Stomach (tissue), 9 donors: ENCODE data around the gene ABI3BP. TPM values are rescaled to one million over a fixed set of nuclear protein-coding genes. Genes with fewer than 3 reads are reported as not detected.

Source experiments
- DNase-seq, 2 donors: peaks; one replicate each; pipeline versions ENCODE4 v3.0.0 to v3.0.0-alpha.2; 2013 to 2019
- H3K27ac ChIP-seq, 5 donors: fragments of 200-600 bp in 4 of 5; sonication (generic) in 4 of 5; one replicate each; pipeline ENCODE4 v1.5.1; 2013 to 2019; ENCODE audit warnings: mild to moderate bottlenecking in 1 of 5, moderate library complexity in 1 of 5
- H3K27me3 ChIP-seq, 3 donors: fragments of 200-600 bp; sonication (generic); one replicate each; pipeline ENCODE4 v1.5.1; 2017 to 2019; ENCODE audit warnings: mixed run types in 1 of 3
- H3K36me3 ChIP-seq, 4 donors: fragments of 200-600 bp; sonication (generic); 1 replicate in 3 of 4; 2 replicates in 1 of 4; pipeline ENCODE4 v1.5.1; 2016 to 2019
- H3K4me1 ChIP-seq, 4 donors: fragments of 200-600 bp; sonication (generic); one replicate each; pipeline ENCODE4 v1.5.1; 2016 to 2019
- H3K4me3 ChIP-seq, 4 donors: fragments of 200-600 bp; sonication (generic) in 3 of 4; one replicate each; pipeline ENCODE4 v1.5.1; 2016 to 2019; ENCODE audit warnings: mild to moderate bottlenecking in 1 of 4
- H3K9me3 ChIP-seq, 4 donors: fragments of 200-600 bp; sonication (generic); one replicate each; pipeline ENCODE4 v1.5.1; 2016 to 2019
- EP300 ChIP-seq: sonication (generic); formaldehyde crosslinking; IDR thresholded peaks from one replicate; pipeline ENCODE4 v1.6.1; 2017; ENCODE audit warnings: antibody characterized with exemption
- POLR2A ChIP-seq, 4 donors: fragments of 450-650 bp; IDR thresholded peaks; one replicate each; pipeline ENCODE4 v1.6.1; 2016; ENCODE audit warnings: antibody characterized with exemption in 4 of 4, control low read depth in 2 of 4, mild to moderate bottlenecking in 1 of 4, moderate library complexity in 1 of 4
- POLR2AphosphoS5 ChIP-seq, 3 donors: sonication (generic); formaldehyde crosslinking; IDR thresholded peaks; one replicate each; pipeline ENCODE4 v1.6.1; 2016; ENCODE audit warnings: antibody characterized with exemption in 3 of 3
- WGBS, 5 donors: extraction: QIAGEN DNeasy Blood & Tissue Kit in 3 of 5; methylation state at CpG; one replicate each; pipeline versions ENCODE4 v1.1.5 to v1.1.7; 2013 to 2018; 5-methylcytosine and 5-hydroxymethylcytosine counted together
- intact Hi-C: fragments of 100-400 bp; cut with DNase I; formaldehyde crosslinking; loops from one replicate; pipeline ENCODE4 v1.15.1; 2023; ENCODE audit warnings: low total_unique reads
- polyA plus RNA-seq, 3 donors: library from polyadenylated mRNA; stranded (reverse); fragments of 200-250 nt; gene quantifications; one replicate each; pipeline ENCODE4 v1.2.3, GENCODE V29; 2013
- total RNA-seq, 5 donors: library from RNA; depleted of rRNA; stranded (reverse); fragments of >200 nt; gene quantifications; one replicate each; pipeline versions ENCODE4 v1.1.0 to v1.2.3, GENCODE V29; 2014 to 2016
- TF ChIP-seq, protein P1 (sequence below), 7 experiments: fragments of 450-650 bp in 4 of 7; fragments of 200-600 bp in 3 of 7; sonication (generic) in 3 of 7; IDR thresholded peaks; one replicate each; pipeline ENCODE4 v1.5.1; 2016 to 2019; ENCODE audit warnings: antibody characterized with exemption in 7 of 7, control low read depth in 2 of 7, mild to moderate bottlenecking in 1 of 7
- donor health status: healthy with polysubstance abuse.
- donor health status: Bipolar disorder and iron deficiency.
- donor health status: healthy.

Gene ABI3BP
- total and polyA plus RNA-seq, 8 donors = 1.5 to 252 (median 21.7) TPM

DNA sequence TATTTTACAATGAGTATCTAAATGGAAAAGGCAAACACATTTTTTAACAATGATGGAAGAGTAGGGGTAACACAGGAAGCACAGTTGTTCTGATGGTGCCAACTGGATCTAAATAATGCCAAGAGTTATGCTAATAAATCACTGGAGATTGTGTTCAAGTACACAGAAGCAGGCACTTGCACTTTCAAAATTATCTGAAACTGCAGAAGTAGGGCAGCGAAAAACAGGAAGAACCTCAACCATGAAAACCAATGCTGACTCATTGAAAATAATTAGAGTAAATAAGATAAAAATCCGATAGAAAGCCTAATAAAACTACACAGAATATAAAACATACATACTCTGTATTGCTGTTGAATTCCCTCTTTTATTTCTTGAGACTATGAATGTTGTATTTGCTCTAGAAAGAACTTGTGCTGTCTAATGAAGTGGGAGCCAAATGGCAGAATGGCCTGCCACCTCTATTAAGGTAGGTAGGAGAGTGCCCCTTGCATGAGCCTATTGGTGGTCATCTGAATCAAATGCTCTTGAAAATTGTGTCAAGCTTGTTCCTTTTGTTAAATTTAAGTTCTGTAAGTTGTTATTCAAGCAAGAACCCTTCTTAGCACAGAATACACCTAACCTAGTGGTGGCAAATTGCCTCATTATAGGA lies 93.7 kb downstream of the ABI3BP start:
- 10 to 30% (median 22%) methylated on average over 2 of the region's 2 CpGs for WGBS, 5 donors
- no peak overlapping the region for H3K4me3 ChIP-seq

DNA sequence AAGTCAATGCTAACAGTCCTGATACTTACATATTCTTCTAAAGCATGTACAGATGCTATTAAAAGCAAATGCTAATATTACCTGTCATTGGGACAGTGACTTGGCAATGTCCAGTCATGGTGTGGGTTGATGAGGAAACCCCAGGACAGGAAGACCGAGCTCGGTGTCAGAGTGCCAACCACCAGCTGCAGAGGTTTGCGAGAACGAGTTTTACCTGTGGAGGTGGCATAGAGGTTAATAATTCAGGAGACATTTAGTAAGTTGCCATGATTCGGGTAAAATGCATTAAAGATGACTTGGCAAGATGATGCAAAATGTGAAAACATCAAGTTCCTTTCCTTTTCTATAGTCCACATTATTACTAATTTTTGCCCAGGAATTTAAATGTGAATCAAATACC lies 94.5 kb downstream of the ABI3BP start:
- no peaks in the 10 kb centered on the region for H3K27me3 ChIP-seq
- H3K36me3 ChIP-seq = no peaks in the 10 kb centered on the region
- DNase-seq = no peak
- H3K4me3 ChIP-seq = no peak overlapping the region
- H3K9me3 ChIP-seq = no peaks in the 10 kb centered on the region
- H3K4me1 ChIP-seq = peaks cover 0 to 19% (median 8%) of the 10 kb centered on the region in 4 donors
- no peak for TF ChIP-seq EP300
- TF ChIP-seq, protein P1, sequence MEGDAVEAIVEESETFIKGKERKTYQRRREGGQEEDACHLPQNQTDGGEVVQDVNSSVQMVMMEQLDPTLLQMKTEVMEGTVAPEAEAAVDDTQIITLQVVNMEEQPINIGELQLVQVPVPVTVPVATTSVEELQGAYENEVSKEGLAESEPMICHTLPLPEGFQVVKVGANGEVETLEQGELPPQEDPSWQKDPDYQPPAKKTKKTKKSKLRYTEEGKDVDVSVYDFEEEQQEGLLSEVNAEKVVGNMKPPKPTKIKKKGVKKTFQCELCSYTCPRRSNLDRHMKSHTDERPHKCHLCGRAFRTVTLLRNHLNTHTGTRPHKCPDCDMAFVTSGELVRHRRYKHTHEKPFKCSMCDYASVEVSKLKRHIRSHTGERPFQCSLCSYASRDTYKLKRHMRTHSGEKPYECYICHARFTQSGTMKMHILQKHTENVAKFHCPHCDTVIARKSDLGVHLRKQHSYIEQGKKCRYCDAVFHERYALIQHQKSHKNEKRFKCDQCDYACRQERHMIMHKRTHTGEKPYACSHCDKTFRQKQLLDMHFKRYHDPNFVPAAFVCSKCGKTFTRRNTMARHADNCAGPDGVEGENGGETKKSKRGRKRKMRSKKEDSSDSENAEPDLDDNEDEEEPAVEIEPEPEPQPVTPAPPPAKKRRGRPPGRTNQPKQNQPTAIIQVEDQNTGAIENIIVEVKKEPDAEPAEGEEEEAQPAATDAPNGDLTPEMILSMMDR (IDR thresholded peaks at IDR 0.05) = no peak
- TF ChIP-seq POLR2AphosphoS5 (IDR thresholded peaks at IDR 0.05) = no peak
- no peak for TF ChIP-seq POLR2A (IDR thresholded peaks at IDR 0.05)
- WGBS, 5 donors = 62 to 76% (median 66%) methylated on average over 5 of the region's 5 CpGs
- intact Hi-C loops = loop anchor here (10.0 kb wide), 1 partner anchor 296 kb away; no protein-coding TSS in a partner anchor
- H3K27ac ChIP-seq = peak overlapping the region in 2 of 5 donors; percentile 25 to 51

More for the DNA sequence above, 93.7 kb downstream of the ABI3BP start:
- peak in 1 of 2 donors; percentile 22 for DNase-seq
- Histone ChIP-seq H3K4me1 (peaks cover 0 to 19% (median 8%) of the 10 kb centered on the region in 4 donors), H3K36me3 (no peaks in the 10 kb centered on the region), H3K9me3 (no peaks in the 10 kb centered on the region), H3K27ac (peak overlapping the region in 2 of 5 donors; percentile 25 to 51), H3K27me3 (no peaks in the 10 kb centered on the region)
- intact Hi-C loops = loop anchor here (10.0 kb wide), 1 partner anchor 295 kb away; no protein-coding TSS in a partner anchor
- TF ChIP-seq POLR2AphosphoS5 (IDR thresholded peaks at IDR 0.05) = peak in 1 of 3 donors; percentile 17
- TF ChIP-seq, protein P1 (IDR thresholded peaks at IDR 0.05) = no peak

DNA sequence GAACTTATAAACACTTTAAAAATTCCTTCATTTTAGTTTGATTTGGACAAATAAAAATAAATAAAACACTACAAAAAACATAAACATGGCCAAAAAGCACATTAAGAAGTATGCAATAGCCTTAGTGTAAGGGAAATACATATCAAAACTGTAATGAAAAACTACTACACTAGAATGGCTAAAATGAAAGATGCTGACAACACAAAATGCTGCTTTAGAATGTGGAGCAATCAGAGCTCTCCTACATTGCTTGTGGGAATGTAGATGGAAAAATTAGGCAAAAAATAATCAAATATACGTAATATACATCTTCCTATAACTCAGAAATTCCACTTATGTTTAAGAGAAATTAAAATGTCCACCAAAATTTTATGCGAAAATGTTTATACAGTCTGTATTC lies 96.2 kb downstream of the ABI3BP start:
- Histone ChIP-seq H3K4me1 (peaks cover 0 to 19% (median 8%) of the 10 kb centered on the region in 4 donors), H3K9me3 (no peaks in the 10 kb centered on the region), H3K27ac (no peak overlapping the region), H3K36me3 (no peaks in the 10 kb centered on the region), H3K27me3 (no peaks in the 10 kb centered on the region), H3K4me3 (no peak overlapping the region)
- no peak for DNase-seq
- WGBS, 5 donors = 48 to 73% (median 50%) methylated on average over 2 of the region's 2 CpGs
- intact Hi-C loops = loop anchor here (10.0 kb wide), 1 partner anchor 298 kb away; no protein-coding TSS in a partner anchor
- TF ChIP-seq POLR2AphosphoS5 (IDR thresholded peaks at IDR 0.05) (no peak), EP300 (no peak), POLR2A (IDR thresholded peaks at IDR 0.05) (no peak)
- TF ChIP-seq, protein P1 (IDR thresholded peaks at IDR 0.05) = no peak

DNA sequence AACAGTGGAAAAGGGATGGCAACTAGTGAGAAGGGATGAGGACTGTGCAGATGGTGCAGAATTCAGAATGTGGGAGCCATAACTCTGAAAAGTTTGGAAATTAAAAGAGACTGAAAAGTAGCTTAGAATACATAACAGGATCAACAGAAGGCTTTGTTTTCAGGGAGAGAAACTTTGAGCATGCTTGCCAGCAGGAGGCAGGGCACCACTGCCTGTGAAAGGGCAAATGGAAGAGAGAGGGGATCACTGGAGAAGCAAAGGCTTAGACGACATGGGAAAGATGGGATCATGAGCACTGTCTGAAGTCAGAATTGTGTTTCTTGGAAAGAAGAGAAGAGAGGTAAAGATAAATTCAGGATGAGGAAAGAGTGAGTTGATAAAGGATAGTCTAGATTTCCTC lies 99.6 kb downstream of the ABI3BP start:
- no peaks in the 10 kb centered on the region for H3K27me3 ChIP-seq
- H3K4me3 ChIP-seq = no peak overlapping the region
- H3K27ac ChIP-seq = no peak overlapping the region
- intact Hi-C loops = loop anchor here (10.0 kb wide), 1 partner anchor 301 kb away; no protein-coding TSS in a partner anchor
- H3K36me3 ChIP-seq = no peaks in the 10 kb centered on the region
- TF ChIP-seq, protein P1 (IDR thresholded peaks at IDR 0.05) = peak in 5 of 7 experiments; percentile 10 to 41 (median 32)
- TF ChIP-seq POLR2A (IDR thresholded peaks at IDR 0.05) (no peak), EP300 (no peak)
- peaks cover 0 to 8% (median under 1%) of the 10 kb centered on the region in 4 donors for H3K4me1 ChIP-seq
- WGBS, 5 donors = 9 to 25% (median 20%) methylated on average over 1 of the region's 1 CpG
- no peaks in the 10 kb centered on the region for H3K9me3 ChIP-seq
- DNase-seq = peak in 1 of 2 donors; percentile 37
